H1 (cell line): ENCODE measurements around the gene ANK2. TPM values are rescaled to one million over a fixed set of nuclear protein-coding genes. Genes with fewer than 3 reads are reported as not detected.

Source experiments
- CTCF ChIA-PET: fragments of 300-600 bp; sonication (Branson Sonifier 250); formaldehyde crosslinking; loops from one replicate; lab custom pipeline; 2021; ENCODE audit not compliant: partially characterized antibody; lab: Charles Lee
- POLR2A ChIA-PET: fragments of 300-600 bp; sonication (Branson Sonifier 250); formaldehyde crosslinking; loops from one replicate; lab custom pipeline; 2021; ENCODE audit warnings: inconsistent platforms; ENCODE audit not compliant: partially characterized antibody; lab: Charles Lee
- DNase-seq, 2 experiments: peaks; one replicate each; pipeline versions ENCODE4 v3.0.0 to v3.0.0-alpha.2; 2010 to 2022; ENCODE audit warnings: low spot score in 2 of 2, low read depth in 1 of 2, mixed read lengths in 1 of 2
- FAIRE-seq: peaks from 2 replicates; lab custom pipeline; 2011; peaks lifted over from hg19 to GRCh38; lab: Jason Lieb, UNC
- H2AFZ ChIP-seq: 2 replicates; pipeline ENCODE4 v1.8.1; 2012; ENCODE audit warnings: low read length, inconsistent platforms
- H2AK5ac ChIP-seq: 2 replicates; pipeline ENCODE4 v1.6.1; 2013; ENCODE audit warnings: low read depth, low read length
- H2BK120ac ChIP-seq: replicated peaks from 2 replicates; pipeline ENCODE3; 2013; ENCODE audit warnings: low read depth, low read length, inconsistent platforms
- H2BK12ac ChIP-seq: 2 replicates; pipeline ENCODE4 v1.6.1; 2013; ENCODE audit warnings: low read depth, low read length
- H2BK15ac ChIP-seq: 2 replicates; pipeline ENCODE4 v1.6.1; 2013; ENCODE audit warnings: low read length
- H2BK20ac ChIP-seq: 2 replicates; pipeline ENCODE4 v1.6.1; 2013; ENCODE audit warnings: low read length
- H2BK5ac ChIP-seq: 2 replicates; pipeline ENCODE4 v1.6.1; 2013; ENCODE audit warnings: low read depth, low read length
- H3K14ac ChIP-seq: 2 replicates; pipeline ENCODE4 v1.6.1; 2013; ENCODE audit warnings: inconsistent platforms; ENCODE audit not compliant: insufficient read length
- H3K18ac ChIP-seq: 2 replicates; pipeline ENCODE4 v1.6.1; 2013; ENCODE audit warnings: low read length; ENCODE audit errors: extremely low read depth
- H3K23ac ChIP-seq: 2 replicates; pipeline ENCODE4 v1.6.1; 2013; ENCODE audit warnings: inconsistent platforms; ENCODE audit not compliant: insufficient read length
- H3K23me2 ChIP-seq: 2 replicates; pipeline ENCODE4 v1.6.1; 2013; ENCODE audit warnings: low read depth, low read length
- H3K27ac ChIP-seq: 2 replicates; pipeline ENCODE4 v1.6.1; 2011; ENCODE audit warnings: low read depth, low read length, inconsistent platforms
- H3K27me3 ChIP-seq, 4 experiments: replicated peaks in 1 of 4; 1 replicate in 1 of 4; 2 replicates in 3 of 4; pipeline versions ENCODE4 v1.6.1 to v1.8.1; 2011 to 2013; ENCODE audit warnings: low read length in 3 of 4, mild to moderate bottlenecking in 3 of 4, inconsistent platforms in 2 of 4, mixed read lengths in 2 of 4, moderate library complexity in 1 of 4; ENCODE audit not compliant: control insufficient read depth in 3 of 4, insufficient read depth in 3 of 4; ENCODE audit errors: extremely low read depth in 1 of 4
- H3K36me3 ChIP-seq, 4 experiments: 2 replicates each; pipeline versions ENCODE4 v1.6.1 to v1.8.1; 2011 to 2013; ENCODE audit warnings: mild to moderate bottlenecking in 4 of 4, low read length in 3 of 4, moderate library complexity in 2 of 4, control low read depth in 1 of 4, inconsistent platforms in 1 of 4; ENCODE audit not compliant: insufficient read depth in 4 of 4, control insufficient read depth in 2 of 4
- H3K4ac ChIP-seq: replicated peaks from 2 replicates; pipeline ENCODE3; 2013; ENCODE audit warnings: low read length, low read depth, mixed read lengths, inconsistent platforms; ENCODE audit not compliant: insufficient read length
- H3K4me1 ChIP-seq, 4 experiments: replicated peaks in 1 of 4; 1 replicate in 1 of 4; 2 replicates in 3 of 4; pipeline versions ENCODE4 v1.6.1 to v1.8.1; 2011 to 2013; ENCODE audit warnings: low read length in 3 of 4, inconsistent platforms in 2 of 4, mixed read lengths in 1 of 4; ENCODE audit not compliant: insufficient read depth in 4 of 4, control insufficient read depth in 3 of 4
- H3K4me2 ChIP-seq, 2 experiments: 2 replicates each; pipeline versions ENCODE4 v1.6.1 to v1.8.1; 2011 to 2013; ENCODE audit warnings: low read depth in 2 of 2, low read length in 2 of 2, control low read depth in 1 of 2, inconsistent platforms in 1 of 2, mild to moderate bottlenecking in 1 of 2; ENCODE audit not compliant: insufficient read depth in 1 of 2
- H3K4me3 ChIP-seq, 4 experiments: fragments of 200-600, 300-600 bp in 1 of 4; sonication (generic), shearing (Covaris generic), sonication (Bioruptor Twin) in 1 of 4; 2 replicates each; pipeline versions ENCODE4 v1.5.1 to v1.8.1; 2011 to 2016; ENCODE audit warnings: low read length in 4 of 4, low read depth in 3 of 4, control low read depth in 2 of 4, inconsistent platforms in 2 of 4, mild to moderate bottlenecking in 2 of 4, mixed read lengths in 1 of 4, moderate library complexity in 1 of 4; ENCODE audit not compliant: insufficient read depth in 2 of 4; ENCODE audit errors: extremely low read depth in 1 of 4
- H3K56ac ChIP-seq: replicated peaks from 2 replicates; pipeline ENCODE3; 2013; ENCODE audit warnings: low read depth, mild to moderate bottlenecking, mixed read lengths, low read length, inconsistent platforms; ENCODE audit not compliant: insufficient read length
- H3K79me1 ChIP-seq: 2 replicates; pipeline ENCODE4 v1.6.1; 2013; ENCODE audit warnings: low read depth, low read length, control low read depth
- H3K79me2 ChIP-seq, 2 experiments: 2 replicates each; pipeline versions ENCODE4 v1.6.1 to v1.8.1; 2012 to 2013; ENCODE audit warnings: low read length in 2 of 2, mild to moderate bottlenecking in 2 of 2, inconsistent platforms in 1 of 2; ENCODE audit not compliant: insufficient read depth in 2 of 2, control insufficient read depth in 1 of 2
- H3K9ac ChIP-seq, 4 experiments: replicated peaks in 1 of 4; 1 replicate in 1 of 4; 2 replicates in 3 of 4; pipeline versions ENCODE4 v1.6.1 to v1.8.1; 2011 to 2013; ENCODE audit warnings: low read depth in 3 of 4, low read length in 3 of 4, control low read depth in 2 of 4, mild to moderate bottlenecking in 2 of 4, moderate library complexity in 2 of 4, inconsistent platforms in 1 of 4; ENCODE audit errors: extremely low read depth in 1 of 4
- H3K9me3 ChIP-seq, 2 experiments: 2 replicates each; pipeline versions ENCODE4 v1.6.1 to v1.8.1; 2012 to 2013; ENCODE audit warnings: mild to moderate bottlenecking in 2 of 2, moderate library complexity in 2 of 2, control low read depth in 1 of 2, inconsistent platforms in 1 of 2, low read depth in 1 of 2, low read length in 1 of 2, mixed read lengths in 1 of 2; ENCODE audit not compliant: insufficient read depth in 2 of 2
- H4K20me1 ChIP-seq, 2 experiments: replicated peaks in 1 of 2; 2 replicates each; pipeline versions ENCODE3 to v1.8.1; 2011 to 2013; ENCODE audit warnings: inconsistent platforms in 2 of 2, low read length in 2 of 2, mild to moderate bottlenecking in 1 of 2; ENCODE audit not compliant: insufficient read depth in 2 of 2, control insufficient read depth in 1 of 2
- H4K5ac ChIP-seq: 2 replicates; pipeline ENCODE4 v1.6.1; 2013; ENCODE audit warnings: low read length, low read depth, mixed read lengths, inconsistent platforms; ENCODE audit not compliant: insufficient read length
- H4K8ac ChIP-seq: 2 replicates; pipeline ENCODE4 v1.8.0; 2013; ENCODE audit warnings: mild to moderate bottlenecking, moderate library complexity, low read length, inconsistent platforms; ENCODE audit not compliant: insufficient read depth; ENCODE audit errors: extremely low read depth
- H4K91ac ChIP-seq: replicated peaks from 2 replicates; pipeline ENCODE3; 2013; ENCODE audit warnings: low read length, mixed read lengths, inconsistent platforms; ENCODE audit not compliant: insufficient read length
- CBX8 ChIP-seq: fragments of 300-800, 300-1000 bp; sonication (generic); IDR thresholded peaks from 2 replicates; pipeline ENCODE4 v1.7.1; 2016; ENCODE audit warnings: low read depth, low read length, borderline replicate concordance
- CEBPB ChIP-seq: IDR thresholded peaks from 2 replicates; pipeline ENCODE4 v1.6.1; 2012; ENCODE audit warnings: low read depth, low read length
- GABPA ChIP-seq: IDR thresholded peaks from 2 replicates; pipeline ENCODE4 v1.6.1; 2011; ENCODE audit warnings: mild to moderate bottlenecking, low read length, moderate library complexity, borderline replicate concordance; ENCODE audit not compliant: insufficient read depth
- RXRA ChIP-seq: IDR thresholded peaks from 2 replicates; pipeline ENCODE4 v1.6.1; 2011; ENCODE audit warnings: low read depth, mild to moderate bottlenecking, low read length, moderate library complexity; ENCODE audit not compliant: insufficient read depth
- TBP ChIP-seq: IDR thresholded peaks from 2 replicates; pipeline ENCODE4 v1.6.1; 2011; ENCODE audit warnings: low read depth, low read length, improper control_type of control experiment
- WGBS, 2 experiments: shearing (Covaris generic) in 1 of 2; methylation state at CpG; one replicate each; pipeline versions ENCODE4 v1.1.6 to v1.1.7; 2013 to 2015; ENCODE audit warnings: low lambda C conversion rate in 2 of 2, mixed read lengths in 2 of 2, inconsistent platforms in 1 of 2, low coverage in 1 of 2, missing lambda C conversion rate in 1 of 2; ENCODE audit not compliant: insufficient replicate concordance in 2 of 2, insufficient coverage in 1 of 2, insufficient read length in 1 of 2; ENCODE audit errors: extremely low coverage in 1 of 2, missing lambda C conversion rate in 1 of 2; 5-methylcytosine and 5-hydroxymethylcytosine counted together
- polyA plus RNA-seq, 7 experiments: library from polyadenylated mRNA; depleted of rRNA in 3 of 7; stranded (reverse) in 5 of 7; unstranded in 2 of 7; fragments of >200 nt in 5 of 7; fragments of 200-250 nt in 2 of 7; gene quantifications; 1 replicate in 5 of 7; 2 replicates in 1 of 7; 4 replicates in 1 of 7; pipeline versions ENCODE4 v1.2.1 to v1.2.3, GENCODE V29; 2011 to 2013; ENCODE audit warnings: missing spikeins in 2 of 7, mixed read lengths in 2 of 7
- total RNA-seq: library from RNA; stranded (reverse); fragmentation: NEBNext Ultra II Directional; extraction: Animal tissue kit (Norgen Biotek cat#: 25700); gene quantifications from 2 replicates; pipeline ENCODE4 v1.2.1, GENCODE V29; 2021

ANK2 gene
- total and polyA plus RNA-seq, 2 of the 8 experiments (the other 6 are each of a cell fraction or from before 2014, with no cell fraction given): 14.2 to 35.1 TPM

GRCh38 chr4:113003841-113004240 is 45.6 kb upstream of the ANK2 start:
- FAIRE-seq (no peak), DNase-seq (no peak)
- no peaks in the 10 kb centered on the region; a peak in 1 of 7 replicates for H3K4me1 ChIP-seq
- no peak overlapping the region for H3K9ac ChIP-seq
- no peak overlapping the region for H4K8ac ChIP-seq
- 93% methylated on average over 2 of the region's 2 CpGs; no CpG with 5 or more reads in 1 of the 2 experiments for WGBS, 2 experiments
- no peaks in the 10 kb centered on the region for H3K23me2 ChIP-seq
- no peak overlapping the region for H2BK120ac ChIP-seq
- no peak overlapping the region for H4K5ac ChIP-seq
- no peak overlapping the region for H2AFZ ChIP-seq
- H3K79me2 ChIP-seq: no peaks in the 10 kb centered on the region
- no peak overlapping the region for H3K14ac ChIP-seq
- H3K27ac ChIP-seq: no peak overlapping the region
- no peak overlapping the region for H3K18ac ChIP-seq
- no peaks in the 10 kb centered on the region for H3K79me1 ChIP-seq
- H3K27me3 ChIP-seq: no peaks in the 10 kb centered on the region
- H2BK12ac ChIP-seq: no peak overlapping the region
- H3K4me2 ChIP-seq: no peak overlapping the region
- no peaks in the 10 kb centered on the region for H4K20me1 ChIP-seq
- H3K23ac ChIP-seq: no peak overlapping the region
- TF ChIP-seq CBX8 (no peak), TBP (no peak), CEBPB (no peak), GABPA (no peak), RXRA (no peak)
- ChIA-PET CTCF (interaction anchor here (0.8 to 1.3 kb wide), 2 partner anchors 15 to 22 kb away, joined by 4 to 6 read pairs; no protein-coding TSS in a partner anchor), POLR2A (no interaction called here)
- H2AK5ac ChIP-seq: no peak overlapping the region
- H2BK5ac ChIP-seq: no peak overlapping the region
- no peak overlapping the region for H3K4me3 ChIP-seq
- no peak overlapping the region for H4K91ac ChIP-seq
- H2BK20ac ChIP-seq: no peak overlapping the region
- no peaks in the 10 kb centered on the region for H3K9me3 ChIP-seq
- H2BK15ac ChIP-seq: no peak overlapping the region
- no peaks in the 10 kb centered on the region for H3K36me3 ChIP-seq
- H3K56ac ChIP-seq: no peak overlapping the region
- H3K4ac ChIP-seq: no peak overlapping the region
